Neural crest cell (in vitro differentiated cells): ENCODE data around the gene FRAT1. TPM values are rescaled to one million over a fixed set of nuclear protein-coding genes. Genes with fewer than 3 reads are reported as not detected.

ENCODE experiments used
- DNase-seq: peaks from one replicate; pipeline ENCODE4 v3.0.0; 2021; ENCODE audit warnings: low read depth, mixed read lengths, low spot score
- H3K27ac Mint-ChIP-seq: one replicate; pipeline ENCODE4 v1.8.0; 2021; ENCODE audit warnings: mild to moderate bottlenecking, mixed read lengths; ENCODE audit not compliant: unreplicated experiment
- H3K27me3 Mint-ChIP-seq: 2 replicates; pipeline ENCODE4 v1.8.0; 2021; ENCODE audit warnings: low read depth, mild to moderate bottlenecking, mixed read lengths
- H3K36me3 Mint-ChIP-seq: 2 replicates; pipeline ENCODE4 v1.8.0; 2021; ENCODE audit warnings: low read depth, mild to moderate bottlenecking, mixed read lengths
- H3K4me1 Mint-ChIP-seq: 2 replicates; pipeline ENCODE4 v1.8.0; 2021; ENCODE audit warnings: mixed read lengths
- H3K4me3 Mint-ChIP-seq: one replicate; pipeline ENCODE4 v1.8.0; 2021; ENCODE audit warnings: mild to moderate bottlenecking, mixed read lengths
- H3K9me3 Mint-ChIP-seq: 2 replicates; pipeline ENCODE4 v1.8.0; 2021; ENCODE audit warnings: mixed read lengths
- total RNA-seq: library from RNA; stranded (reverse); gene quantifications from 2 replicates; pipeline ENCODE4 v1.2.1, GENCODE V29; 2021
- TF ChIP-seq, protein P1 (sequence below): fragments of 200-600 bp; sonication (generic); conservative IDR thresholded peaks from 2 replicates; pipeline ENCODE4 v1.5.0; 2021; ENCODE audit warnings: antibody characterized with exemption, mild to moderate bottlenecking

FRAT1 gene
- total RNA-seq, 1 donor from 2014 or later: 2.2 TPM

- DNase-seq: peak; percentile 2
- H3K4me1 Mint-ChIP-seq: peaks cover 37% of the 10 kb centered on the region
- no peaks in the 10 kb centered on the region for H3K9me3 Mint-ChIP-seq
- no peak overlapping the region for H3K27ac Mint-ChIP-seq
- TF ChIP-seq, protein P1, sequence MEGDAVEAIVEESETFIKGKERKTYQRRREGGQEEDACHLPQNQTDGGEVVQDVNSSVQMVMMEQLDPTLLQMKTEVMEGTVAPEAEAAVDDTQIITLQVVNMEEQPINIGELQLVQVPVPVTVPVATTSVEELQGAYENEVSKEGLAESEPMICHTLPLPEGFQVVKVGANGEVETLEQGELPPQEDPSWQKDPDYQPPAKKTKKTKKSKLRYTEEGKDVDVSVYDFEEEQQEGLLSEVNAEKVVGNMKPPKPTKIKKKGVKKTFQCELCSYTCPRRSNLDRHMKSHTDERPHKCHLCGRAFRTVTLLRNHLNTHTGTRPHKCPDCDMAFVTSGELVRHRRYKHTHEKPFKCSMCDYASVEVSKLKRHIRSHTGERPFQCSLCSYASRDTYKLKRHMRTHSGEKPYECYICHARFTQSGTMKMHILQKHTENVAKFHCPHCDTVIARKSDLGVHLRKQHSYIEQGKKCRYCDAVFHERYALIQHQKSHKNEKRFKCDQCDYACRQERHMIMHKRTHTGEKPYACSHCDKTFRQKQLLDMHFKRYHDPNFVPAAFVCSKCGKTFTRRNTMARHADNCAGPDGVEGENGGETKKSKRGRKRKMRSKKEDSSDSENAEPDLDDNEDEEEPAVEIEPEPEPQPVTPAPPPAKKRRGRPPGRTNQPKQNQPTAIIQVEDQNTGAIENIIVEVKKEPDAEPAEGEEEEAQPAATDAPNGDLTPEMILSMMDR: no peak
- peaks cover 74% of the 10 kb centered on the region for H3K27me3 Mint-ChIP-seq
- H3K4me3 Mint-ChIP-seq: peak overlapping the region; percentile 80
- H3K36me3 Mint-ChIP-seq: peaks cover 5% of the 10 kb centered on the region
Observed at GRCh38 chr10:97335188-97335619, 16.1 kb downstream of the FRAT1 start.

- peaks cover 79% of the 10 kb centered on the region for H3K27me3 Mint-ChIP-seq
Observed at GRCh38 chr10:97336006-97336405, 16.9 kb downstream of the FRAT1 start.

GRCh38 chr10:97336446-97336845, 17.4 kb downstream of the FRAT1 start:
- H3K27me3 Mint-ChIP-seq: peaks cover 75% of the 10 kb centered on the region
- H3K36me3 Mint-ChIP-seq: peaks cover 5% of the 10 kb centered on the region
- no peaks in the 10 kb centered on the region for H3K9me3 Mint-ChIP-seq
- peak overlapping the region; percentile 81 for H3K4me3 Mint-ChIP-seq
- TF ChIP-seq, protein P1: no peak
- H3K4me1 Mint-ChIP-seq: peaks cover 37% of the 10 kb centered on the region
- no peak for DNase-seq
- no peak overlapping the region for H3K27ac Mint-ChIP-seq

More at GRCh38 chr10:97336006-97336405, 16.9 kb downstream of the FRAT1 start:
- peaks cover 37% of the 10 kb centered on the region for H3K4me1 Mint-ChIP-seq
- DNase-seq: no peak
- H3K9me3 Mint-ChIP-seq: no peaks in the 10 kb centered on the region
- peaks cover 5% of the 10 kb centered on the region for H3K36me3 Mint-ChIP-seq
- H3K27ac Mint-ChIP-seq: no peak overlapping the region
- H3K4me3 Mint-ChIP-seq: peak overlapping the region; percentile 81
- TF ChIP-seq, protein P1: no peak

DNA sequence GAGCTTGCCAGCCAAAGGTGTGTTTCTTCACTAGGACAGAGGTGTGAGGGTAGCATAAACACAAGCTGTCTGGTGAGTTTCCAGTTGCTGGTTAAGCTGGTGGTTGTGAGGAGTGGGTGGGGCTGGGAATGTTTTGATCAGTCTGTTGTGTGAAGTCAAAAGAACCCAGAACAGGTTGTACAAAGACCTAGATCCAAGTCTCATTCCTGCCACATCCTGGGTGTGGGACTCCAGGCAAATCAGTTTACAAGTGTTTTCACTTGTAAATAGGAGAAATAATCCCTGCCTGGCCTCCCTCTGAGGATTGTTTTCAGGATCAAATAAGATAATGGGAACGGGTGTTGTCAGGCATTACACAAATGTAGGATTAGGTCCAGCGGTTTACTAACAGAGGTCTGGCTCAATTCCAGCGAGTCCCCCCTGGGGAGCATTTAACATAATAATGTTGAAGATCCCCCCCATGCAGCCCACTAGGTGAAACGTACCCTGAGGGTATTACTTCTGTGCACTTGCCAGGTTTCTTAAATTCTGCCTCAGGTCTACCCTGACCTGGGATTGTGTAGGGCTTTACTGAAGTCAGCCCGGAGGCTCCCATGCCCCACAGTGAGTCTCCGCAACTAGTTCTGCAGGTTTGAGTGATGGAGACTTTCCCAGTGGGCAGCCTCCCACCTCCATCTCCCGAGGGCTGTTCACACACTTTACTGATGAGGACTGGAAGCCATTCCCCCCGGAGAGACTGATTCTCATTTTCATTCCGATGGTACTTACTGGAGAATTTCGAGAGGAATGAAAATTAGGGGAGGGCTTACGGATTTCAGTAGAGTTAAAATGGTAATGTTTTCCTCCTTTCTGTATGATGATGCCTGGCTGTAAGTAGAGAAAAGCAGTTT, 18.1 kb downstream of the FRAT1 start:
- TF ChIP-seq, protein P1: no peak
- Mint-ChIP-seq H3K4me3 (peak overlapping the region; percentile 81), H3K9me3 (no peaks in the 10 kb centered on the region), H3K36me3 (peaks cover 5% of the 10 kb centered on the region), H3K27ac (no peak overlapping the region), H3K4me1 (peaks cover 34% of the 10 kb centered on the region), H3K27me3 (peaks cover 76% of the 10 kb centered on the region)
- no peak for DNase-seq

GRCh38 chr10:97338041-97338440, 19.0 kb downstream of the FRAT1 start:
- DNase-seq: no peak
- Mint-ChIP-seq H3K4me3 (peak overlapping the region; percentile 81), H3K4me1 (peaks cover 25% of the 10 kb centered on the region), H3K27me3 (peaks cover 67% of the 10 kb centered on the region), H3K27ac (no peak overlapping the region), H3K9me3 (no peaks in the 10 kb centered on the region), H3K36me3 (peaks cover 3% of the 10 kb centered on the region)
- TF ChIP-seq, protein P1: no peak
